Measurements from ENCODE around the gene ALOX5. TPM values are rescaled to one million over a fixed set of nuclear protein-coding genes. Genes with fewer than 3 reads are reported as not detected.

Gene ALOX5
- total and polyA plus RNA-seq, 4 donors: 2.9 to 16.9 (median 8.4) TPM

GRCh38 chr10:45386657-45387056, 12.6 kb downstream of the ALOX5 start:
- 73% methylated on average over 5 of the region's 5 CpGs for WGBS

GRCh38 chr10:45387096-45387893, 13.3 kb downstream of the ALOX5 start:
- DNase-seq (ENCODE audit: low spot score): no peak
- Histone ChIP-seq H3K4me3 (ENCODE audit: low read depth in 1 of 3, low read length in 3 of 3) (no peak overlapping the region), H3K9ac (ENCODE audit: low read depth in 1 of 2, low read length in 2 of 2) (no peak overlapping the region), H3K27me3 (ENCODE audit: control insufficient read depth in 4 of 4, insufficient read depth in 4 of 4, low read length in 3 of 4) (no peaks in the 10 kb centered on the region), H3K27ac (ENCODE audit: low read depth in 1 of 2, low read length in 2 of 2) (no peak overlapping the region), H3K36me3 (ENCODE audit: control insufficient read depth in 4 of 4, insufficient read depth in 3 of 4, low read depth in 1 of 4, low read length in 3 of 4) (no peaks in the 10 kb centered on the region), H3K9me3 (ENCODE audit: control insufficient read depth in 4 of 4, low read length in 3 of 4) (no peaks in the 10 kb centered on the region), H3K4me1 (ENCODE audit: control insufficient read depth in 4 of 4, insufficient read depth in 4 of 4, low read length in 3 of 4) (no peaks in the 10 kb centered on the region)
- WGBS: 76% methylated on average over 8 of the region's 8 CpGs
- TF ChIP-seq SP1 (IDR thresholded peaks at IDR 0.05): no peak
- no peak for TF ChIP-seq RXRA (IDR thresholded peaks at IDR 0.05)
- TF ChIP-seq ZBTB33 (IDR thresholded peaks at IDR 0.05): no peak
- no peak for TF ChIP-seq GABPA (IDR thresholded peaks at IDR 0.05 in 1 of 2, conservative IDR thresholded peaks at IDR 0.05 in 1 of 2)
- TF ChIP-seq HNF4A (conservative IDR thresholded peaks at IDR 0.05): no peak
- no peak for TF ChIP-seq FOXA2 (IDR thresholded peaks at IDR 0.05)
- TF ChIP-seq, protein P1, sequence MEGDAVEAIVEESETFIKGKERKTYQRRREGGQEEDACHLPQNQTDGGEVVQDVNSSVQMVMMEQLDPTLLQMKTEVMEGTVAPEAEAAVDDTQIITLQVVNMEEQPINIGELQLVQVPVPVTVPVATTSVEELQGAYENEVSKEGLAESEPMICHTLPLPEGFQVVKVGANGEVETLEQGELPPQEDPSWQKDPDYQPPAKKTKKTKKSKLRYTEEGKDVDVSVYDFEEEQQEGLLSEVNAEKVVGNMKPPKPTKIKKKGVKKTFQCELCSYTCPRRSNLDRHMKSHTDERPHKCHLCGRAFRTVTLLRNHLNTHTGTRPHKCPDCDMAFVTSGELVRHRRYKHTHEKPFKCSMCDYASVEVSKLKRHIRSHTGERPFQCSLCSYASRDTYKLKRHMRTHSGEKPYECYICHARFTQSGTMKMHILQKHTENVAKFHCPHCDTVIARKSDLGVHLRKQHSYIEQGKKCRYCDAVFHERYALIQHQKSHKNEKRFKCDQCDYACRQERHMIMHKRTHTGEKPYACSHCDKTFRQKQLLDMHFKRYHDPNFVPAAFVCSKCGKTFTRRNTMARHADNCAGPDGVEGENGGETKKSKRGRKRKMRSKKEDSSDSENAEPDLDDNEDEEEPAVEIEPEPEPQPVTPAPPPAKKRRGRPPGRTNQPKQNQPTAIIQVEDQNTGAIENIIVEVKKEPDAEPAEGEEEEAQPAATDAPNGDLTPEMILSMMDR (IDR thresholded peaks at IDR 0.05; ENCODE audit: low read depth, low read length, missing input control): no peak
- TF ChIP-seq TAF1 (conservative IDR thresholded peaks at IDR 0.05): no peak
- no peak for TF ChIP-seq JUND (IDR thresholded peaks at IDR 0.05)
- TF ChIP-seq RAD21 (IDR thresholded peaks at IDR 0.05): no peak
- TF ChIP-seq FOXA1 (IDR thresholded peaks at IDR 0.05): no peak
- TF ChIP-seq, protein P2, sequence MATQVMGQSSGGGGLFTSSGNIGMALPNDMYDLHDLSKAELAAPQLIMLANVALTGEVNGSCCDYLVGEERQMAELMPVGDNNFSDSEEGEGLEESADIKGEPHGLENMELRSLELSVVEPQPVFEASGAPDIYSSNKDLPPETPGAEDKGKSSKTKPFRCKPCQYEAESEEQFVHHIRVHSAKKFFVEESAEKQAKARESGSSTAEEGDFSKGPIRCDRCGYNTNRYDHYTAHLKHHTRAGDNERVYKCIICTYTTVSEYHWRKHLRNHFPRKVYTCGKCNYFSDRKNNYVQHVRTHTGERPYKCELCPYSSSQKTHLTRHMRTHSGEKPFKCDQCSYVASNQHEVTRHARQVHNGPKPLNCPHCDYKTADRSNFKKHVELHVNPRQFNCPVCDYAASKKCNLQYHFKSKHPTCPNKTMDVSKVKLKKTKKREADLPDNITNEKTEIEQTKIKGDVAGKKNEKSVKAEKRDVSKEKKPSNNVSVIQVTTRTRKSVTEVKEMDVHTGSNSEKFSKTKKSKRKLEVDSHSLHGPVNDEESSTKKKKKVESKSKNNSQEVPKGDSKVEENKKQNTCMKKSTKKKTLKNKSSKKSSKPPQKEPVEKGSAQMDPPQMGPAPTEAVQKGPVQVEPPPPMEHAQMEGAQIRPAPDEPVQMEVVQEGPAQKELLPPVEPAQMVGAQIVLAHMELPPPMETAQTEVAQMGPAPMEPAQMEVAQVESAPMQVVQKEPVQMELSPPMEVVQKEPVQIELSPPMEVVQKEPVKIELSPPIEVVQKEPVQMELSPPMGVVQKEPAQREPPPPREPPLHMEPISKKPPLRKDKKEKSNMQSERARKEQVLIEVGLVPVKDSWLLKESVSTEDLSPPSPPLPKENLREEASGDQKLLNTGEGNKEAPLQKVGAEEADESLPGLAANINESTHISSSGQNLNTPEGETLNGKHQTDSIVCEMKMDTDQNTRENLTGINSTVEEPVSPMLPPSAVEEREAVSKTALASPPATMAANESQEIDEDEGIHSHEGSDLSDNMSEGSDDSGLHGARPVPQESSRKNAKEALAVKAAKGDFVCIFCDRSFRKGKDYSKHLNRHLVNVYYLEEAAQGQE (IDR thresholded peaks at IDR 0.05): no peak

More at GRCh38 chr10:45386657-45387056, 12.6 kb downstream of the ALOX5 start:
- Histone ChIP-seq H3K27me3 (ENCODE audit: control insufficient read depth in 4 of 4, insufficient read depth in 4 of 4, low read length in 3 of 4) (no peaks in the 10 kb centered on the region), H3K4me1 (ENCODE audit: control insufficient read depth in 4 of 4, insufficient read depth in 4 of 4, low read length in 3 of 4) (no peaks in the 10 kb centered on the region), H3K27ac (ENCODE audit: low read depth in 1 of 2, low read length in 2 of 2) (no peak overlapping the region), H3K36me3 (ENCODE audit: control insufficient read depth in 4 of 4, insufficient read depth in 3 of 4, low read depth in 1 of 4, low read length in 3 of 4) (no peaks in the 10 kb centered on the region), H3K9ac (ENCODE audit: low read depth in 1 of 2, low read length in 2 of 2) (no peak overlapping the region), H3K4me3 (ENCODE audit: low read depth in 1 of 3, low read length in 3 of 3) (no peak overlapping the region), H3K9me3 (ENCODE audit: control insufficient read depth in 4 of 4, low read length in 3 of 4) (no peaks in the 10 kb centered on the region)
- TF ChIP-seq HNF4G (IDR thresholded peaks at IDR 0.05): no peak
- no peak for TF ChIP-seq ZBTB33 (IDR thresholded peaks at IDR 0.05)
- no peak for TF ChIP-seq SP1 (IDR thresholded peaks at IDR 0.05)
- TF ChIP-seq, protein P1 (IDR thresholded peaks at IDR 0.05; ENCODE audit: low read depth, low read length, missing input control): no peak
- no peak for TF ChIP-seq FOXA1 (IDR thresholded peaks at IDR 0.05)
- TF ChIP-seq YY1 (IDR thresholded peaks at IDR 0.05): no peak
- TF ChIP-seq, protein P3, sequence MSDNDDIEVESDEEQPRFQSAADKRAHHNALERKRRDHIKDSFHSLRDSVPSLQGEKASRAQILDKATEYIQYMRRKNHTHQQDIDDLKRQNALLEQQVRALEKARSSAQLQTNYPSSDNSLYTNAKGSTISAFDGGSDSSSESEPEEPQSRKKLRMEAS (IDR thresholded peaks at IDR 0.05): no peak
- DNase-seq (ENCODE audit: low spot score): no peak
